Measurements from ENCODE around the gene DUSP5.
"Not testable (repeated sequence)": the region's sequence is repeated elsewhere in the genome, so short reads cannot be mapped to it uniquely, and the experiment has no call there.

Gene DUSP5, protein sequence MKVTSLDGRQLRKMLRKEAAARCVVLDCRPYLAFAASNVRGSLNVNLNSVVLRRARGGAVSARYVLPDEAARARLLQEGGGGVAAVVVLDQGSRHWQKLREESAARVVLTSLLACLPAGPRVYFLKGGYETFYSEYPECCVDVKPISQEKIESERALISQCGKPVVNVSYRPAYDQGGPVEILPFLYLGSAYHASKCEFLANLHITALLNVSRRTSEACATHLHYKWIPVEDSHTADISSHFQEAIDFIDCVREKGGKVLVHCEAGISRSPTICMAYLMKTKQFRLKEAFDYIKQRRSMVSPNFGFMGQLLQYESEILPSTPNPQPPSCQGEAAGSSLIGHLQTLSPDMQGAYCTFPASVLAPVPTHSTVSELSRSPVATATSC

GRCh38 chr10:110497438-110498086, at the start of gene DUSP5:
DUSP5 (plus strand) TSS chr10:110497907; CDS start chr10:110498122, 215 bp downstream.
- peak; percentile 99 for DNase-seq

GRCh38 chr10:110448682-110449418, 48.9 kb upstream of the DUSP5 start:
- no peak for DNase-seq

DNA sequence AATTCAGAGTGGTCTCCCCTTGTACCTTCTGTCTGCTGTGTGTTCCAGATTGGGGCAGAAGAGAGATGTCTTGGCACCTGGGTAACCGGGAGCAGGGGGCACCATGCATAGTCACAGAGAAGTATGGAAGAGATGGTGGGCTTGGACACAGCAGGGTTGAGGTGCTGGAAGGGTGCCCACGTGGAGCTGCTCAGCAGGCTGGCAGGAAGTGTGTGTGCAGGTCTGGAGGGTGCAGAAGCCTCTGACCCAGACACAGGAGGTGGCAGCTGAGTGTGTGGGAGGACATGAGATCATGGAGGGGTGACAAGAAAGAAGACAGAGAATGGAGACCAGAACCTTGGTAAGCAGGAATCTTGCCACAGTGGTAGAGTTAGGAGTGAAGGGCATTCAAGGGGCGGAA, 42.3 kb upstream of the DUSP5 start:
- DNase-seq = no peak

GRCh38 chr10:110456046-110456445, 41.7 kb upstream of the DUSP5 start:
- no peak for DNase-seq

- DNase-seq = no peak
These were observed 41.1 kb upstream of the DUSP5 start for GRCh38 chr10:110456523-110457091.

- no peak for DNase-seq
These were observed 39.9 kb upstream of the DUSP5 start for GRCh38 chr10:110457851-110458250.

- no peak for DNase-seq
These were observed 39.3 kb upstream of the DUSP5 start for GRCh38 chr10:110458266-110458920.

DNA sequence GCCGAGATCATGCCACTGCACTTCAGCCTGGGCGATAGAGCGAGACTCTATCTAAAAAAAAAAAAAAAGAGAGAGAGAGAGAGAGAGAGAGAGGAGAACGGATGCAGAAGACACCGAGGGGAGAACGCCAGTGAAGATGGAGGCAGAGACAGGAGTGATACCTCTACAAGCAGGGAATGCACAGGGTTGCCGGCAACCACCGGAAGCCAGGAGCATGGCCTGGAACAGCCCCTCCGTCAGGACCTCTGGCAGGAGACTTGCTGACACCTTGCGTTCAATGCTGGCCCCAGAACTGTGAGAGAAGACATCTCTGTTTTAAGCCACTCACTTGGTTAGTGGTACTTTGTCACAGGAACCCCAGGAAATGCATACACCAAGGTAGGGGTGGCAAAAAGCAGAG, 38.1 kb upstream of the DUSP5 start:
- no peak for DNase-seq

- DNase-seq = peak; percentile 64
These were observed 37.4 kb upstream of the DUSP5 start for GRCh38 chr10:110460111-110460809.

DNA sequence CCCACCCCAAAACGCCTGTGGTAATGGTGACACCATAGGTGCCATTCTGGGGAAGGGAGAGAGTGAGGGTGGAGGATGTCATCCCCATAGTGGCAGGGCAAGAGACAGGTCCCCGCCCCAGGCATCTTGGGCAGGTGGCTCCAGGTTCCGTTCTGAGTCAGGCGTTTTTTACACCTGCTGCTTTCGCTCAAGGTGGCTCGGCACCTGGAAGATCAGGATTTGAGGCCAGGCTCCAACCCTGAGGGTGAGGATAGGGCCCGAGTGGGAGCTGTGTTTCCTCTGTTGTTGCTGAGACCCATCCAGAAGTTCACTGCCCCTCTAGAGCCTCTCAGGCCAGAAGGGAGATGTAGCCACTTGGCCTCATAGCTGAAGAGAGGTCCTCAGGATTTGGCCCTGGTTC, 36.6 kb upstream of the DUSP5 start:
- DNase-seq = no peak

DNA sequence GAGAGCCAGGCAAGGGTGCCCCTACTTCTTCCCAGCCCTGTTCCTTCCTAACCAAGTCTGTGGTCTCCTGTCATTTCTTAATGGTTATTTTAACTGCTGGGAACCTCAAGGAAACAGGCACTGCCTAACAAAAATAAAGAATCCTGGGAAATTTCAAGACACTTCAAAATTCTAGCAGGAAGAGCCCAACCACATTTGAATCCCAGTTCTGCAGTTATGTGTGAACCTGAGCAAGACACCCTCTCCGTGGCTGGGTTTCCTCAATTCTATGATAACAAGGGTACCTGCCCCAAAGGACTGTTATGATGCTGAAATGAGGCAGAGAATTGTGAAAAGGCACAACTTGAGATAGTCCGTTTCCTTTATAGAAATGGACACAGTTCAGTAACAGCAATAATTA, 36.2 kb upstream of the DUSP5 start:
- no peak for DNase-seq

DNA sequence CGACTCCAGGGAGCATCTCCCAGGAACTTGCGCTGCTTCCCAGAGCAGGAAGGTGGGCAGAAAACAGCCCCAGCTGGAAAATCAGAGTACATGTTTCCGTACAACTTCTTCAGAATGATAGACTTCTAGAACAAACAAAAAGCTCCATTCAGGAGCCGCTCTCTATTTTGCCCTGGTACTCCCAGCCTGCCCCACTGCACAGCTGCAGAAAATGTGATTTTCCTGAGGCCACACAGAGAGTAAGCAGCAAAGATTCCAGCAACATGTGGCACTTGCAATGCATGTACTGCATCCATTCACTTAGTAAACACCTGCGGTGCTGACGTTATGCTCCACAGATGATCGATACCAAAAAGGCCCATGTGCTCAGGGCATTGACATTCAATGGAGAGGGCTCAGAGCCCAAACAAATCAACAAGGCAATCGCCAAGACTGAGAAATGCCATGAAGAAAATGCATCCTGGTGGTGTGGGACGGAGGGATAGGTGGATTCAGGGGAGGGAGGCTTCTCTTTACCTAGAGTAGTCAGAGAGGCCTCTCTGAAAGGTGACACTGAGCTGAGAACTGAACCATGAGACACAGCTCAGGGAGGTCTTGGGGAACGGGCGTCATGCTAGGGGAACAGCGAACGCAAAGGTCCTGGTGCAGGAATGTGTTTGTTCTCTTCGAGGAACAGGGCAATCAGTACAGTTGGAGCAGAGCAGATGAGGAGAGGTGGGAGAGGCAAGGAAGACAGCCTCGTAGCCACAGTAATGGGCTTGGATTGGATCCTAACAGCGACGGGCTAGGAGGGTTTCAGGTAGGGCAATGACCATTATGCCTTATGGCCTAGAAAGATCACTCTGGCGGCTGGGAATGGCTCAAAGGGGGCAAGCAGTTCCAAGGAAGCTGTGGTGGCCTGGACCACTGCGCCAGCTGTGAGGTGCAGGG, 35.3 kb upstream of the DUSP5 start:
- DNase-seq = no peak

DNA sequence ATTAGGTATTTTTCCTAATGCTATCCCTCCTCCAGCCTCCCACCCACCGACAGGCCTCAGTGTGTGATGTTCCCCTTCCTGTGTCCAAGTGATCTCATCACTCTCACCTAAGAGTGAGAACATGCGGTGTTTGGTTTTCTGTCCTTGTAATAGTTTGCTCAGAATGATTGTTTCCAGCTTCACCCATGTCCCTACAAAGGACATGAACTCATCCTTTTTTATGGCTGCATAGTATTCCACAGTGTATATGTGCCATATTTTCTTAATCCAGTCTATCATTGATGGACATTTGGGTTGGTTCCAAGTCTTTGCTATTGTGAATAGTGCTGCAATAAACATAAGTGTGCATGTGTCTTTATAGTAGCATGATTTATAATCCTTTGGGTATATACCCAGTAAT, 29.4 kb upstream of the DUSP5 start:
- DNase-seq = not testable (repeated sequence)

- not testable (repeated sequence) for DNase-seq
These were observed 27.2 kb upstream of the DUSP5 start for GRCh38 chr10:110470541-110470940.

GRCh38 chr10:110471566-110472139, 26.1 kb upstream of the DUSP5 start:
- DNase-seq = no peak

DNA sequence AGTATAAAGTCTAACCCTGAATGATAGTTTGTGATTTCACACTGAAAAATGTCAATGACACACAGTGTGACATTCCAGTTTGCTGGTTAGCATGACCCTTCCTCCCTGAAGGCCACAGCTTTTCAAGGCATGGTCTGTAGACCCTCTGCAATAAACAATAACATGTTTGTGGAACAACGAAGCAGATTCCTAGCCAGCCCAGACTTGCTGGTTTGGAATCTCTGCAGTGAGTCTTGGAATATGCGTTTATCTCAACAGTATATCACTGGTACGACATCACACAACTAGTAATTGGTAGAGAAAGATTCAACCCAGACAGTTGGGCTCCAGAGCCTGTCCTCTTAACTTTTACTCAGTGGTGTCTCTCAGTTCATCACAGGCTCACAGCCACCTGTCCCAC, 23.7 kb upstream of the DUSP5 start:
- DNase-seq = no peak

GRCh38 chr10:110474826-110475225, 22.9 kb upstream of the DUSP5 start:
- DNase-seq = no peak

DNA sequence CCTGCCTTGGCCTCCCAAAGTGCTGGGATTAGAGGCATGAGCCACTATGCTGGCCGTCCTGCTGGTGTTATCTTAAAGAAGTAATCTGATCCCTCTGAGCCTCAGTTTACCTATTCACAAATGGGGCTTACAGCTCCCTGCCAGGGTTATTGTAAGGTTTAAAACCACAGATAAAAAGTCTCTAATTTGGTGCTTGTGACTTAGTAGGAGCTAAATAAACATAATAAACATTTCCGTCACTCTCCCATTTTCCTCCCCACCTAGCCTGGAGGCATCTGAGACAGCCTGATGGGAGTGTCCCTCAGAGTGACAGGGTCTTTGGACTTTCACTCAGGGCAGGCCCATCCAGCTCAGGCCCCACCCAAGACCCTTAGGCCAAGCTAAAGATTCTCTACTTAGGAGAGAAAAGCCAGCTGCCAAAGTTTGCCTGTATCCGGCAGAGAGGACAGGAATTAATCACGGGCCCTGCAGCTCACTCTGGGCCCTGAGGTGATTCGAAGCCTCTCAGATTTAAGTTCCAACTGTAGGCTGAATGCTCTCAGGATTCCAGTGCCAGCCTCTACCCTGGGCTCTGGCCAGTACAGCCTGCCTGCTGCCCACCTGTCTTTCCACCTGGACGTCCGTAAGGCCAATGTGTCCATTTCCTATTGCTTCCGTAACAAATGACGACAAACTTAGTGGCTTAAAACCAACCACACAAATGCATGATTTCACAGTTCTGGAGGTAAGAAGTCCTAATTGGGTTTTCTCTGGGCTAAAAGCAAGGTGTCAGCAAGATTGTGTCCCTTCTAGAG, 21.8 kb upstream of the DUSP5 start:
- no peak for DNase-seq

- DNase-seq = no peak
These were observed 18.0 kb upstream of the DUSP5 start for GRCh38 chr10:110479710-110480109.

DNA sequence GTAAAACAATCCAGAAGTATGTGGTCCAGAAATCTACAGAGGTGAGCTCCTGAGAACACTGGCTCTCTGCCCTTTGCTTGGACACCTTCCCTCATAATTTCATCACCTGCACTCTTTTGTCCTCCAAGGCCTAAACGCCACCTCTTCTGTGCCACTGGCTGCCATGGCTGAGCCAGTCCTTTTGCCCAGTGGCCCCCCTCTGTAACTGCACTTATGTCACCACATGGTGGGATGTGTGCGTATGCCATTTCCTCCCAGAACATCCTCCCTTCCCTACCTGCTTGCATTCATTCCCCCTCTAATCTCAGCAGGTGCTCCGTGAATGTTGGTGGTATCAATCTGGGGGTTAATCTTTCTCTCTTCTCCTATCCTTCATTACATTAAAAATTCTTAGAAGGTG, 17.3 kb upstream of the DUSP5 start:
- no peak for DNase-seq

All from eye (tissue), 1 donor.